ENCODE results near the gene IGFALS.

DNA sequence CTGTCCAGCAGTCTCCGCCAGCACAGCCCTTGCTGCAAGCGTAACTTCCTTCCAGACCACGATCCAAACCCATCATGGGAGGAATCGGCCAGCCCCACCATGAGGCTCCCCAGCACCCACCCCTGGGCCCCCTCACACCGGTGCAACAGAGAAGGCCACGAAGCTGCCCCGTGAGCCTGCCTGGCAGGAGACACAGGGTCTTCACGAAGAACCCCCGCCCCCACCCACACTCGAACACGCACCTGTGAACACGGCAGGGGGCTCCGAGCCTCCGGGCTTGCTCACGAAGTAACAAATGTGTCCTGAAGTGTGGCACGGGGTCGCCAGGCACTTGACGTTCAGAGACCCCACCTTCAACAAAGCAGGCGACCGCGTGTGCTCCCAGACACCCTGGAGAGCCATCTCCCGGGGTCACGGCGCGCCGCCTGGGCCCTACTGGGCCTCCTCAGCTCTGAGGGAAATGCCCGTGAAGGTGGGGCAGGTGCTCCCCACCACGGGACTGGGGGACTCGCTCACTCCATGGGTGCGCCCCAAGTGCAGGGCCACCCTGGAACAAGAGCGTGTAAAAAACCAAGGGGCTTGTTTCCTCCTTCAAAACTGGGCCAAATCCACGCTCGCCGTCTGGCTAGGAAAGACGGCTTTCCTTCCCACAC is 25.5 kb upstream of the IGFALS start:
- TF ChIP-seq TAF1 (IDR thresholded peaks at IDR 0.05; ENCODE audit: low read depth), result no peak
- TF ChIP-seq CTCF (IDR thresholded peaks at IDR 0.05; ENCODE audit: poor library complexity, severe bottlenecking), result no peak
- TF ChIP-seq RAD21 (conservative IDR thresholded peaks at IDR 0.05), result no peak
- no peak for TF ChIP-seq EZH2 (IDR thresholded peaks at IDR 0.05; ENCODE audit: borderline replicate concordance, insufficient read depth, low read length, poor library complexity, severe bottlenecking)
- TF ChIP-seq MXI1 (conservative IDR thresholded peaks at IDR 0.05; ENCODE audit: poor library complexity, severe bottlenecking), result no peak

Measured in neural cell (in vitro differentiated cells).